ENCODE data around the gene INSL3. TPM values are rescaled to one million over a fixed set of nuclear protein-coding genes. Genes with fewer than 3 reads are reported as not detected.

The INSL3 gene
- total and polyA plus RNA-seq, 2 donors (not counting 3 experiments of a cell fraction or from before 2014, with no cell fraction given) = not detected

DNA sequence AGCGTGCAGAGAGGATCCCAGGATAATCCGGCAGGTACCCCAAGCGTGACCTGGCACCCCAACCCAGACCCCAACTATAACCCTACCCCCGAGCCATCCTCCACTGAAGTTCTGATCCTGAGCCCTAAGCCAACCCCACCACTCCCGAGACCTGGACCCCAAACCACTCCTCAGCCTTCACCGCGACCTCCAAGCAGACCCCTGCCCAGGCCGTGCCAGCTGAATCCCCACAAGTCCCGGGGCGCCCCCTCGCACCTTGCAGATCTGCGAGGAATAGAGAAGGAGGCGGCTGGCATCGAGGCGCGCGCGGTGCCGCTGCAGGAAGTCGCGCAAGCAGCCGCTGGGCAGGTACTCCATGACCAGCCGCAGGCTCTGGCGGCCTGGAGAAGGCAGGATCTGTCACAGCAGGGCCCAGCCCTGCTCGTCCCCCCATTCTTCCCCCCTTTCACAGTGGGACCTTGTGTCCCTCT is 10.1 kb upstream of the INSL3 start:
- TF ChIP-seq EZH2 (IDR thresholded peaks at IDR 0.05; ENCODE audit: borderline replicate concordance, low read depth, low read length, severe bottlenecking) (peak; percentile 52), POLR2AphosphoS5 (IDR thresholded peaks at IDR 0.05; ENCODE audit: insufficient read depth, low read depth, low read length) (no peak)

DNA sequence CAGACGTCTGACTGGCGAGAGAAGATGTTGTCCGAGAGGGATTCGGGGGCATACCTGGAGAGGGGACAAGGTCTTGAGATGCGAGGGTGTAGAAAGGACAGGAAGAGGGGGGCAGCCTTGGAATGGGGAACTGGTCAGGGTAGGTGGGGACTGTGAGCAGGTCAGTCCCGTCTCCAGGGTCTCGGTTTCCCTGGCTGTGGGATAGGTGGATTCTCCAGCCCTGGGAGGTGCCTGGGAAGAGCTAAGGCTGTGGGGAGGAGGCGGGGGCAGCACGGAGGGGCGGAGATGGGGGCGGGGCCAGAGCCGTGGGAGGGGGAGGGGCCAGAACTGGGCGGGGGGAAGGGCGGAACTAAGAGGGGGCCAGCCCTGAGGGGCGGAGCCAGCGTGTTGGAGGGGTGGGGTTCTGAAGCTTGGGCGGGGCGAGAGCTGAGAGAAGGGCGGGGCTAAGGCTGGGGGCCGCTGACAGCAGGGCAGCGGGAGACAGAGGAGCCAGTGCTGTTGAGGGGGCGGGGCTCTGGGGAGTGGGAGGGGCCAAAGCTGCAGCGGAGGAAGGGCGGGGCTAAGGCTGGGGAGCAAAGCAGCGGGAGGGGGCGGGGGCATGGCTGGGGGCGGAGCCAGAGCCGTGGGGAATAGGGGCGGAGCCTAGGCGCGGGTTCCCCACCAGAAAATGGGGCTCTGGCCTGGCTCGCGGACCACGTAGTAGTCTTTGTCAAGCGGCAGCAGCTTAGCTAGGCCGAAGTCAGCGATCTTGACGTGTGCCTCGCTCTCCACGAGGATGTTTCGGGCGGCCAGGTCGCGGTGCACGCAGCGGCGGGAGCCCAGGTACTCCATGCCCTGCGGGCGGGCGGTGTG is 9.5 kb upstream of the INSL3 start:
- intact Hi-C loops (cut with micrococcal nuclease) = no loop called here
- TF ChIP-seq POLR2A (IDR thresholded peaks at IDR 0.05; ENCODE audit: low read depth, low read length) (no peak), FOS (IDR thresholded peaks at IDR 0.05; ENCODE audit: borderline replicate concordance, insufficient read depth, low read length) (no peak), MAX (IDR thresholded peaks at IDR 0.05; ENCODE audit: insufficient read depth, insufficient read length) (no peak), GATA2 (IDR thresholded peaks at IDR 0.05; ENCODE audit: insufficient read depth, insufficient read length, low read depth, low read length) (no peak), JUN (IDR thresholded peaks at IDR 0.05; ENCODE audit: borderline replicate concordance, insufficient read depth, insufficient read length, low read depth) (no peak), MYC (IDR thresholded peaks at IDR 0.05; ENCODE audit: low read depth, low read length) (no peak), POLR2AphosphoS5 (IDR thresholded peaks at IDR 0.05; ENCODE audit: insufficient read depth, low read depth, low read length) (no peak), EZH2 (IDR thresholded peaks at IDR 0.05; ENCODE audit: borderline replicate concordance, low read depth, low read length, severe bottlenecking) (no peak)
- TF ChIP-seq, protein P1, sequence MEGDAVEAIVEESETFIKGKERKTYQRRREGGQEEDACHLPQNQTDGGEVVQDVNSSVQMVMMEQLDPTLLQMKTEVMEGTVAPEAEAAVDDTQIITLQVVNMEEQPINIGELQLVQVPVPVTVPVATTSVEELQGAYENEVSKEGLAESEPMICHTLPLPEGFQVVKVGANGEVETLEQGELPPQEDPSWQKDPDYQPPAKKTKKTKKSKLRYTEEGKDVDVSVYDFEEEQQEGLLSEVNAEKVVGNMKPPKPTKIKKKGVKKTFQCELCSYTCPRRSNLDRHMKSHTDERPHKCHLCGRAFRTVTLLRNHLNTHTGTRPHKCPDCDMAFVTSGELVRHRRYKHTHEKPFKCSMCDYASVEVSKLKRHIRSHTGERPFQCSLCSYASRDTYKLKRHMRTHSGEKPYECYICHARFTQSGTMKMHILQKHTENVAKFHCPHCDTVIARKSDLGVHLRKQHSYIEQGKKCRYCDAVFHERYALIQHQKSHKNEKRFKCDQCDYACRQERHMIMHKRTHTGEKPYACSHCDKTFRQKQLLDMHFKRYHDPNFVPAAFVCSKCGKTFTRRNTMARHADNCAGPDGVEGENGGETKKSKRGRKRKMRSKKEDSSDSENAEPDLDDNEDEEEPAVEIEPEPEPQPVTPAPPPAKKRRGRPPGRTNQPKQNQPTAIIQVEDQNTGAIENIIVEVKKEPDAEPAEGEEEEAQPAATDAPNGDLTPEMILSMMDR (IDR thresholded peaks at IDR 0.05; ENCODE audit: extremely low read depth in 1 of 2, insufficient read depth in 1 of 2, low read depth in 1 of 2, low read length in 2 of 2) = no peak
- FAIRE-seq (peak; percentile 69), DNase-seq (ENCODE audit: low read depth, low spot score) (peak; percentile 47)
- dilution Hi-C loops (cut with MboI; ENCODE audit: extremely low pct_ligation_motif_present, low sequenced_read_pairs) = no loop called here
- Histone ChIP-seq H3K9me3 (replicated peaks; ENCODE audit: control insufficient read depth, insufficient read depth, low read length) (no peaks in the 10 kb centered on the region), H2AFZ (ENCODE audit: low read depth, low read length) (peak overlapping the region; percentile 77), H3K9ac (replicated peaks; ENCODE audit: extremely low read depth, insufficient read depth, low read length) (no peak overlapping the region), H3K4me3 (replicated peaks in 1 of 3; ENCODE audit: insufficient read depth in 1 of 3, low read depth in 1 of 3, low read length in 3 of 3) (no peak overlapping the region), H4K20me1 (replicated peaks; ENCODE audit: control insufficient read depth, extremely low read depth, insufficient read depth, low read length) (no peaks in the 10 kb centered on the region), H3K27ac (ENCODE audit: insufficient read depth, low read depth, low read length) (no peak overlapping the region), H3K36me3 (ENCODE audit: control insufficient read depth in 2 of 2, extremely low read depth in 1 of 2, insufficient read depth in 2 of 2, low read length in 2 of 2) (no peaks in the 10 kb centered on the region), H3K4me1 (ENCODE audit: control insufficient read depth, extremely low read depth, insufficient read depth, low read length) (peaks cover 13% of the 10 kb centered on the region), H3K9me1 (replicated peaks; ENCODE audit: control insufficient read depth, extremely low read depth, insufficient read depth, low read length) (no peaks in the 10 kb centered on the region), H3K4me2 (ENCODE audit: insufficient read depth, low read length) (no peak overlapping the region), H3K79me2 (ENCODE audit: control insufficient read depth, insufficient read depth, low read length) (no peaks in the 10 kb centered on the region), H3K27me3 (ENCODE audit: control insufficient read depth in 2 of 2, insufficient read depth in 2 of 2, low read length in 2 of 2) (peaks cover 0 to 3% of the 10 kb centered on the region in 2 experiments)
- ChIA-PET CTCF (interaction anchor here (0.6 to 3.1 kb wide), 6 partner anchors 17 to 379 kb away, joined by 3 to 10 read pairs (median 3); partner anchors contain the start of genes JAK3 and RPL18A), POLR2A (interaction anchor here (0.6 to 1.3 kb wide), 2 partner anchors 29 to 112 kb away, joined by 4 to 7 read pairs; partner anchors contain the start of gene RPL18A)
- no TSS peak for BruUV-seq (replicated peaks)

More for the DNA sequence above, 10.1 kb upstream of the INSL3 start:
- Histone ChIP-seq H3K27me3 (ENCODE audit: control insufficient read depth in 2 of 2, insufficient read depth in 2 of 2, low read length in 2 of 2) (peaks cover 0 to 3% of the 10 kb centered on the region in 2 experiments), H3K27ac (ENCODE audit: insufficient read depth, low read depth, low read length) (no peak overlapping the region), H3K9ac (replicated peaks; ENCODE audit: extremely low read depth, insufficient read depth, low read length) (no peak overlapping the region), H3K9me3 (replicated peaks; ENCODE audit: control insufficient read depth, insufficient read depth, low read length) (no peaks in the 10 kb centered on the region), H4K20me1 (replicated peaks; ENCODE audit: control insufficient read depth, extremely low read depth, insufficient read depth, low read length) (no peaks in the 10 kb centered on the region), H3K79me2 (ENCODE audit: control insufficient read depth, insufficient read depth, low read length) (no peaks in the 10 kb centered on the region), H2AFZ (ENCODE audit: low read depth, low read length) (peak overlapping the region; percentile 77), H3K4me2 (ENCODE audit: insufficient read depth, low read length) (no peak overlapping the region), H3K36me3 (ENCODE audit: control insufficient read depth in 2 of 2, extremely low read depth in 1 of 2, insufficient read depth in 2 of 2, low read length in 2 of 2) (no peaks in the 10 kb centered on the region), H3K4me3 (replicated peaks in 1 of 3; ENCODE audit: insufficient read depth in 1 of 3, low read depth in 1 of 3, low read length in 3 of 3) (no peak overlapping the region), H3K9me1 (replicated peaks; ENCODE audit: control insufficient read depth, extremely low read depth, insufficient read depth, low read length) (no peaks in the 10 kb centered on the region), H3K4me1 (ENCODE audit: control insufficient read depth, extremely low read depth, insufficient read depth, low read length) (peaks cover 13% of the 10 kb centered on the region)
- CTCF ChIA-PET = interaction anchor here (0.6 to 3.1 kb wide), 3 partner anchors 28 to 379 kb away, joined by 3 to 10 read pairs (median 3); partner anchors contain the start of gene RPL18A
- POLR2A ChIA-PET = interaction anchor here (1.1 to 1.3 kb wide), 2 partner anchors 28 kb away, joined by 3 to 4 read pairs; partner anchors contain the start of gene RPL18A
- dilution Hi-C loops (cut with MboI; ENCODE audit: extremely low pct_ligation_motif_present, low sequenced_read_pairs) (no loop called here), intact Hi-C loops (cut with micrococcal nuclease) (no loop called here)
- DNase-seq (ENCODE audit: low read depth, low spot score) (no peak), FAIRE-seq (no peak)
- BruUV-seq (replicated peaks) = no TSS peak
